Activated CD4-positive, alpha-beta T cell treated with anti-CD3 and anti-CD28 coated beads, Interleukin-2, amount 50 U/mL, for 48 hours (primary cell): ENCODE results near the gene HGFAC.

Source experiments
- DNase-seq, 2 experiments: peaks; one replicate each; pipeline ENCODE4 v3.0.0-alpha.2; 2020

Gene HGFAC

GRCh38 chr4:3427134-3427476 is 14.7 kb upstream of the HGFAC start:
- DNase-seq = no peak

- no peak for DNase-seq
Measured at GRCh38 chr4:3427706-3428446, 13.9 kb upstream of the HGFAC start.

- no peak for DNase-seq
Measured at GRCh38 chr4:3429651-3430050, 12.1 kb upstream of the HGFAC start.

- DNase-seq = no peak
Measured at GRCh38 chr4:3430524-3430923, 11.2 kb upstream of the HGFAC start.

GRCh38 chr4:3431446-3431993 is 10.2 kb upstream of the HGFAC start:
- no peak for DNase-seq

GRCh38 chr4:3432381-3432790 is 9.4 kb upstream of the HGFAC start:
- no peak for DNase-seq

GRCh38 chr4:3433138-3433869 is 8.5 kb upstream of the HGFAC start:
- no peak for DNase-seq

GRCh38 chr4:3434881-3435685 is 6.7 kb upstream of the HGFAC start:
- no peak for DNase-seq

GRCh38 chr4:3435686-3435956 is 6.1 kb upstream of the HGFAC start:
- no peak for DNase-seq

GRCh38 chr4:3436048-3436797 is 5.5 kb upstream of the HGFAC start:
- no peak for DNase-seq

- peak; percentile 30 to 40 for DNase-seq
Measured at GRCh38 chr4:3436798-3437581, 4.8 kb upstream of the HGFAC start.

GRCh38 chr4:3437582-3437936 is 4.2 kb upstream of the HGFAC start:
- no peak for DNase-seq

GRCh38 chr4:3437998-3438846 is 3.5 kb upstream of the HGFAC start:
- DNase-seq = no peak

- no peak for DNase-seq
Measured at GRCh38 chr4:3438847-3439180, 3.0 kb upstream of the HGFAC start.

- DNase-seq = no peak
Measured at GRCh38 chr4:3439391-3439790, 2.4 kb upstream of the HGFAC start.

GRCh38 chr4:3440011-3440410 is 1.8 kb upstream of the HGFAC start:
- no peak for DNase-seq

- no peak for DNase-seq
Measured at GRCh38 chr4:3440979-3441500, 728 bp upstream of the HGFAC start.

GRCh38 chr4:3442460-3442958 is 741 bp downstream of the HGFAC start:
- DNase-seq = no peak

- peak; percentile 68 to 70 for DNase-seq
Measured at GRCh38 chr4:3442959-3443749, 1.4 kb downstream of the HGFAC start.

GRCh38 chr4:3443750-3444309 is 2.1 kb downstream of the HGFAC start:
- no peak for DNase-seq
